Glomerular endothelial cell (primary cell): ENCODE results near the gene FASLG. TPM values are rescaled to one million over a fixed set of nuclear protein-coding genes. Genes with fewer than 3 reads are reported as not detected.

Source experiments
- DNase-seq: peaks from one replicate; pipeline ENCODE4 v3.0.0-alpha.2; 2011; ENCODE audit warnings: low read depth, low spot score; ENCODE audit errors: extremely low read depth
- total RNA-seq: library from RNA; depleted of rRNA; stranded (reverse); fragments of >200 nt; gene quantifications from 2 replicates; pipeline ENCODE4 v1.2.3, GENCODE V29; 2015

FASLG gene
- total RNA-seq, 1 donor from 2014 or later = not detected

- DNase-seq = no peak
These were observed 15.9 kb upstream of the FASLG start for GRCh38 chr1:172642970-172643369.

GRCh38 chr1:172646653-172647052 lies 12.2 kb upstream of the FASLG start:
- DNase-seq = no peak

- no peak for DNase-seq
These were observed 11.8 kb upstream of the FASLG start for GRCh38 chr1:172647110-172647564.

- no peak for DNase-seq
These were observed 10.9 kb upstream of the FASLG start for GRCh38 chr1:172647987-172648386.

- no peak for DNase-seq
These were observed 8.3 kb upstream of the FASLG start for GRCh38 chr1:172650474-172651193.

GRCh38 chr1:172653015-172653709 lies 5.7 kb upstream of the FASLG start:
- DNase-seq = no peak

GRCh38 chr1:172654535-172654934 lies 4.4 kb upstream of the FASLG start:
- no peak for DNase-seq

GRCh38 chr1:172656576-172656975 lies 2.3 kb upstream of the FASLG start:
- no peak for DNase-seq

GRCh38 chr1:172657586-172657985 lies 1.3 kb upstream of the FASLG start:
- no peak for DNase-seq

- DNase-seq = no peak
These were observed 2.2 kb downstream of the FASLG start for GRCh38 chr1:172661107-172661506.

GRCh38 chr1:172662464-172663109 lies 3.7 kb downstream of the FASLG start:
- DNase-seq = no peak

GRCh38 chr1:172663732-172664131 lies 4.8 kb downstream of the FASLG start:
- no peak for DNase-seq

GRCh38 chr1:172668097-172668496 lies 9.2 kb downstream of the FASLG start:
- DNase-seq = no peak

GRCh38 chr1:172669011-172669410 lies 10.1 kb downstream of the FASLG start:
- no peak for DNase-seq

- DNase-seq = no peak
These were observed 11.4 kb downstream of the FASLG start for GRCh38 chr1:172670316-172670715.

- no peak for DNase-seq
These were observed 11.9 kb downstream of the FASLG start for GRCh38 chr1:172670791-172671190.

- no peak for DNase-seq
These were observed 12.7 kb downstream of the FASLG start for GRCh38 chr1:172671591-172671990.

- DNase-seq = no peak
These were observed 13.8 kb downstream of the FASLG start for GRCh38 chr1:172672720-172673119.

GRCh38 chr1:172673761-172674160 lies 14.9 kb downstream of the FASLG start:
- no peak for DNase-seq

- no peak for DNase-seq
These were observed 16.1 kb downstream of the FASLG start for GRCh38 chr1:172674831-172675613.
